ENCODE data around the gene ZNF222. TPM values are rescaled to one million over a fixed set of nuclear protein-coding genes. Genes with fewer than 3 reads are reported as not detected.

The ZNF222 gene
- polyA plus RNA-seq, 3 donors = 1.0 to 1.5 (median 1.1) TPM

- no peak for TF ChIP-seq CTCF (IDR thresholded peaks at IDR 0.05)
- Histone ChIP-seq H3K9me3 (replicated peaks in 1 of 2; ENCODE audit: control insufficient read depth in 1 of 2, insufficient read depth in 1 of 2, low read length in 2 of 2) (peaks cover 3 to 15% of the 10 kb centered on the region in 2 donors), H3K4me1 (ENCODE audit: control insufficient read depth in 1 of 2, insufficient read depth in 2 of 2, low read length in 2 of 2) (peaks cover 7 to 14% of the 10 kb centered on the region in 2 donors), H3K27me3 (ENCODE audit: control insufficient read depth in 2 of 2, insufficient read depth in 2 of 2, low read length in 2 of 2) (no peaks in the 10 kb centered on the region), H4K20me1 (ENCODE audit: insufficient read depth, low read length) (no peaks in the 10 kb centered on the region), H3K36me3 (replicated peaks in 1 of 2; ENCODE audit: control insufficient read depth in 1 of 2, insufficient read depth in 2 of 2, low read length in 2 of 2) (peaks cover 0 to 10% of the 10 kb centered on the region in 2 donors), H3K79me2 (ENCODE audit: insufficient read depth, low read length) (peaks cover 4% of the 10 kb centered on the region), H3K4me2 (replicated peaks; ENCODE audit: extremely low read depth, low read length, poor library complexity, severe bottlenecking) (peak overlapping the region; percentile 92), H3K27ac (ENCODE audit: low read depth in 1 of 2, low read length in 2 of 2) (peak overlapping the region in 1 of 2 donors; percentile 85), H3K9ac (ENCODE audit: insufficient read depth, low read length, poor library complexity, severe bottlenecking) (no peak overlapping the region), H3K4me3 (replicated peaks in 1 of 3; ENCODE audit: low read depth in 2 of 3, low read length in 3 of 3) (peak overlapping the region; percentile 85 to 93 (median 88)), H2AFZ (ENCODE audit: insufficient read depth, low read depth, low read length, poor library complexity, severe bottlenecking) (peak overlapping the region; percentile 92)
- Mint-ChIP-seq H3K27ac (peak overlapping the region in 1 of 7 donors; percentile 78), H3K4me1 (peaks cover 11% of the 10 kb centered on the region), H3K27me3 (ENCODE audit: low read depth in 3 of 3) (no peaks in the 10 kb centered on the region), H3K4me3 (peak overlapping the region in 1 of 2 donors; percentile 35), H3K36me3 (peaks cover under 1 to 14% of the 10 kb centered on the region in 2 donors), H3K9me3 (peaks cover 10 to 30% (median 15%) of the 10 kb centered on the region in 7 donors)
- no CpG with 5 or more reads among the region's 2 CpGs for WGBS (ENCODE audit: insufficient coverage)
- DNase-seq = no peak
- intact Hi-C loops (cut with micrococcal nuclease) = no loop called here
Observed at GRCh38 chr19:43983544-43983911, 41.7 kb upstream of the ZNF222 start.

- peak within 1 kb of the TSS; percentile 92 for H3K4me2 ChIP-seq (replicated peaks; ENCODE audit: extremely low read depth, low read length, poor library complexity, severe bottlenecking)
- peak within 1 kb of the TSS; percentile 72 for H3K9ac ChIP-seq (ENCODE audit: insufficient read depth, low read length, poor library complexity, severe bottlenecking)
- peaks cover 15 to 25% (median 17%) of the 10 kb centered on the region in 7 donors for H3K9me3 Mint-ChIP-seq
- H3K36me3 ChIP-seq (replicated peaks in 1 of 2; ENCODE audit: control insufficient read depth in 1 of 2, insufficient read depth in 2 of 2, low read length in 2 of 2) = peaks cover 3 to 15% of the 10 kb centered on the region in 2 donors
- H3K36me3 Mint-ChIP-seq = peaks cover 6 to 19% of the 10 kb centered on the region in 2 donors
- H3K27ac ChIP-seq (ENCODE audit: low read depth in 1 of 2, low read length in 2 of 2) = peak within 1 kb of the TSS; percentile 3 to 85
- intact Hi-C loops (cut with micrococcal nuclease) = no loop called here
- peak within 1 kb of the TSS; percentile 92 for H2AFZ ChIP-seq (ENCODE audit: insufficient read depth, low read depth, low read length, poor library complexity, severe bottlenecking)
- no peaks in the 10 kb centered on the region for H4K20me1 ChIP-seq (ENCODE audit: insufficient read depth, low read length)
- H3K27me3 Mint-ChIP-seq (ENCODE audit: low read depth in 3 of 3) = no peaks in the 10 kb centered on the region
- peak within 1 kb of the TSS; percentile 97 to 98 for H3K4me3 Mint-ChIP-seq
- WGBS (ENCODE audit: insufficient coverage) = 0% methylated on average over 26 of the region's 40 CpGs
- H3K4me1 ChIP-seq (ENCODE audit: control insufficient read depth in 1 of 2, insufficient read depth in 2 of 2, low read length in 2 of 2) = peaks cover 7 to 14% of the 10 kb centered on the region in 2 donors
- peaks cover 4% of the 10 kb centered on the region for H3K79me2 ChIP-seq (ENCODE audit: insufficient read depth, low read length)
- no peaks in the 10 kb centered on the region for H3K27me3 ChIP-seq (ENCODE audit: control insufficient read depth in 2 of 2, insufficient read depth in 2 of 2, low read length in 2 of 2)
- peak; percentile 74 to 84 (median 83) for DNase-seq
- peaks cover 11% of the 10 kb centered on the region for H3K4me1 Mint-ChIP-seq
- H3K27ac Mint-ChIP-seq = peak within 1 kb of the TSS; percentile 78 to 96 (median 90)
- peaks cover 3 to 16% of the 10 kb centered on the region in 2 donors for H3K9me3 ChIP-seq (replicated peaks in 1 of 2; ENCODE audit: control insufficient read depth in 1 of 2, insufficient read depth in 1 of 2, low read length in 2 of 2)
- H3K4me3 ChIP-seq (replicated peaks in 1 of 3; ENCODE audit: low read depth in 2 of 3, low read length in 3 of 3) = peak within 1 kb of the TSS; percentile 85 to 93 (median 88)
- TF ChIP-seq CTCF (IDR thresholded peaks at IDR 0.05) = no peak
Observed at GRCh38 chr19:43983912-43984686, 41.1 kb upstream of the ZNF222 start, which contains the start of gene ZNF155. TSS of gene ZNF155 (plus strand) at chr19:43984188. CDS start at chr19:43988544, 4,356 bp downstream.

Data from CD14-positive monocyte (primary cell).